GM21786 (cell line): Measurements from ENCODE around the gene PRODH2.
"Not testable (repeated sequence)": the region's sequence is repeated elsewhere in the genome, so short reads cannot be mapped to it uniquely, and the experiment has no call there.

Experiments used
- ATAC-seq: cut with Tn5 transposase; IDR thresholded peaks from one replicate; pipeline ENCODE4 v1.9.1; 2021; ENCODE audit not compliant: unreplicated experiment

The PRODH2 gene

DNA sequence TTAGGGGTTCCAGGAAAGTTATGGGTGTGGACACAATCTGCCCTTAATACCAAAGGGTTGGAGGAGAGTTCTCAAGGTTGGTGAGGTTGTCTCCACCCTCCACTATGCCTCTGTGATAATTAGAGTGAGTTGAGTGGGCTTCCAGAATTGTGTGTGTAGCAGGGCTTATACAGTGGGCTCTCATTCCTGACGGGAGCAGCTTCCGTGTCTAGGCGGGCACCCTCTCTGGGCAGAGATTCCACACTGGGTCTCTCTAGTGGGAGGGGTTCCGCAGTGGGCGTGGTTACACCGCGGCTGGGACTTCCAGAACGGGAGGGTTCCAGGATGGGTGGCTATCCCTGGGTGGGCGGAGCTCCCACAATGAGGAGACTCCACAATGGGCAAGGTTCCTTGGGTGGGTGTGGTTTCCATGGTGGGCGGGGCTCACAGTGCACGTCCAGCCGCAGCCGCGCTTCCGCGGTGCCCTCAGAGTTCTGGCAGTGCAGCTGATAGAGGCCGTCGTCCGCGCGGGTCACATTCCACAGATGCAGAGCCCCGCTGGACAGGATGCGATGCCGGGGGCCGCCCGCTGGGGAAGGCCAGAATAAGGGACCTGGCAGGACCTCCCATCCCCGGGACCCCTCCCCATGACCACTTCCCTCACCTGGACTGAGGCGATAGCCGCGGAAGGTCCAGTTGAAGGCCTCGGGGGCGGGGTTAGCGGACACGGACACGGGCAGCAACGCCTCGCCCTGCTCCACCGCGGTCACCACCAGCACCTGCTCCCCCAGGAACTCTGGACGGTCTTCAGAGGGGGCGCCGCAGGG lies 31.2 kb upstream of the PRODH2 start:
- ATAC-seq: no peak

DNA sequence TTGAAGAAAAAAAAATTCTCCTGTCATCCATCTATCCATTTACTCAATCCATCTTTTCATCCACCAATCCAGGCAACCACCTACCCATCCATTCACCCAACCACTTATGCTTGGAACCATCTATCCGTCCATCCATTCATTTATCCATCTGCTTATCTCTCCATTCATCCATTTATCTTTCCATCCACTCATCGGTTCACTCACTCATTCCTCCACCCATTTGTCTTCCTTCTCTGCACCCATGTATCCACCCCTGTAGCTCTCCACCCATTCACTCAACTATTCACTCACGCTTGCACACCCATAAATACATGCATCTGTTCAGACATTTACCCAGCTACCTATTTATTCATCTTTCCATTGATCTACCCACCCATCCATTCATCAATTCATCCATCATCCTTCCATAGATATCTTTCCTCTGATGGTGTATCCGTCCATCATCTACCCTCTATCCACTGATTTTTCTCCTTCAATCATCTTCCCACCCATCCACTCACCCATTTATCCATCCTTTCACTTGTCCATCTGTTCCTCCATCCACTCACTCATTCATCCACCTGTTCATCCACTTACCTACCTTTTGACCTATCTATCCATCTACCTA lies 30.1 kb upstream of the PRODH2 start:
- ATAC-seq: no peak

DNA sequence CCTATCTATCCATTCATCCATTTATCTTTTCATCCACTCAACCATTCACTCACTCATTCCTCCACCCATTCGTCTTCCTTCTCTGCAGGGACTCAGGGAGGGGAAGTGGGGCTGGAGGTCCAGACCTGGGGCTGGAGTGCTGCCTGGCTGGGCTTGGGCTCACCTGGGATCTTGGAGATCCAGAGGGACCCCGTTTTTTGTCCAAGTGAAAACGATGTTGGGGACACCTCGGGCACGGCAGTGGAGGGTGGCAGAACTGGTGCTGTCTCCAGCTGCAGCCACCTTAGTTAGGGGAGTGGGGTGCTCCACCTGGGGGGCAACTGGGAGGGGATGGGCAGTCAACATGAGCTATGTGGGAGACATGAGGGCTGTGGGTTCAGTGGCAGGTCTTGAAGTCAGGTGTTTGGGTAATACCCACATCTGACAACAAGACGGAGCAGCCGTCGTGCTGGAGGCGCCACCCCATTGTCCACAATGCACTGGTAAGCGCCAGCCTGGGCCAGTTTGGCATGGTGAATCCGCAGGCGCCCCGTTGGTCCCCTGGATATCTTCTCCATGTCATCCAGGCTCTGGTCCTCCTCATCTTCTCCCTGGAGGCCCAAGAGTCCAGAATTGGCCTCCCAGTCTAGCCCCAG lies 29.4 kb upstream of the PRODH2 start:
- no peak for ATAC-seq

DNA sequence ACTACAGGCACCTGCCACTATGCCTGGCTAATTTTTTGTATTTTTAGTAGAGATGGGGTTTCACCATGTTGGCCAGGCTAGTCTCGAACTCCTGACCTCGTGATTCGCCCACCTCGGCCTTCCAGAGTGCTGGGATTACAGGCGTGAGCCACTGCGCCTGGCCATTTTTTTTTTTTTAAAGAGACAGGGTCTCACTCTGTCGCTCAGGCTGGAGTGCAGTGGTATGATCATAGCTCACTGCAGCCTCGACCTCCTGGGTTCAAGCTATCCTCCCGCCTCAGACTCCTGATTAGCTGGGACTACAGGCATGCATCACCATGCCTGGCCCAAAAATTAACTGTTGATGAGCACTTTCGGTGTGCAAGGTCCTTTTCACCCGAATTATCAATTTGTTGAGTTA lies 23.5 kb upstream of the PRODH2 start:
- not testable (repeated sequence) for ATAC-seq

DNA sequence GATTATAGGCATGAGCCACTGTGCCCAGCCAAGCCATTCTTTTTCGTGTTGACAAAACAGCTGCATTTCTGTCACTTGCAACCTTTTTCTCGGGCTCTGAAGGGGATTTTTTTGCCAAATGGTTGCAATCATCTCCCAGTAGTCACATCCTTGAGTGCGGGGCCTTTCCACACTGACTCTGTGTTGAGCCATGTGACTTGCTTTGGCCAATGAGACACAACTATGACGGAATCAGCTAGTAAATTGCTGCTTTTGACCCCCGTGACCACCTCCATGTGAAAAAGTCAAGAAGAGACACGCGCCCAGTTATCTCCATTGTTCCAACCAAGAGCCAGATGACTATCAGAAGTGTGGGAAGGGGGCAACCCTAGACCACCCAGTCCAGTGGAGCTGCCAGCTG lies 21.3 kb upstream of the PRODH2 start:
- no peak for ATAC-seq

DNA sequence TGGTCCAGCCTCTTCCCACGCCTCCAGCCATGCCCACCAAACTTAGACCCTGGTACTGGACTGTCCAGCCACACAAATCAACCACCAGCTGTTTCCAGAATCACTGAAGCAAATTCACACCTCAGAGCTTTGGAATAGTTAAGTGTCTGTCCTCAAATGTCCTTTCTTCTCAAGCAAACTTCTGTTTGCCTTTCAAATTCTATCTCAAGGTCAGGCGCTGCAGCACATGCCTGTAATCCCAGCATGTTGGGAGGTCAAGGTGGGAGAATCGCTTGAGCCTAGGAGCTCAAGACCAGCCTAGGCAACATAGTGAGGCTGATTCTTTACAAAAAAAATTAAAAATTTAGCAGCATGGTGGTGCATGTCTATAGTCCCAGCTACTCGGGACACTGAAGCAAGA lies 19.4 kb upstream of the PRODH2 start:
- no peak for ATAC-seq

DNA sequence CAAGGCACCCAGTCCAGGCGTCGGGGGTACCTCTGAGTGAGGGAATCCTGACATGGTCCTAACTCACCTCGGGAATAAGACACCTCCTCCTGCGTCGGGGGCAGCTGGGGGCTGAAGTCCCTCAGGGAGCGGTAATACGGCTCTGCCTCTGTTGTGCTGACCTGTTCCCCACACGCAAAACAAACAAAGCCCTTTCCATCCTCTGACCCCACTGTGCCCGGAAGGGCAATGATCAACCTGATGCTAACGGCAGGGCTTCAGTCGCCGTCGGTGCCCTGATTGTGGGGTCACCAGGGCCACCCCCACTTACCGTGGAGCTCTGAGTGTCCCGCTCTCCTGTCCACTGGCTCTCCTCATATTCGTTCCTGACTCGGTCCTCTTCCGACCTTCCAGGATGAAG lies 18.3 kb upstream of the PRODH2 start:
- no peak for ATAC-seq

DNA sequence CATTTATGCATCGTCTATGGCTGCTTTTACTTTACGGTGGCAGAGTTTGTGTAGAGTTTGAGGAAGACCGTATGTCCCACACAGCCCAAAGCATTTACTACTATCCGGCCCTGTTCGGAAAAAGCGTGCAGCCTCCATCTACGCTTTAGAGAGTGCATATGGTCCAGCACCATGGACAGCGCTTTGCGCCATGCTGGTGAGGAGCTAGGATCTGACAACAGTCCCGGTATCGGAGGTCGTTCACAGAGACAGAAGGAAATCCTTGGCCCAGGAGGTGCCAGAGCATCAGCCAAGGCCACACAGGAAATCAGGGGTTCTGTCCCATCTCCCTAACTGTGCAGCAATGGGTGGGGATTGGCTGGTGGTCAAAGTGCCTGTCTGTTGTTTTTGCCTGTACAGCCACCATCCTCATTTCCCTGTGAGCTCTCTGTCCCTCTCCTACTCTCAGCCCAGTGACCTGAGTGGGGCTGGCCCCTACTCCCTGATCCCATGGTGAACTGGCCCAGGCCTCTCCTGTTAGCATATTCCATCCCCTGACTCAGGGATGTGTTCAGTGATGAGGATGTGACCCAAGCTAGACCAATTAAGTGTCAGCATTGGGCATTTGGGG lies 16.2 kb upstream of the PRODH2 start:
- ATAC-seq: no peak

DNA sequence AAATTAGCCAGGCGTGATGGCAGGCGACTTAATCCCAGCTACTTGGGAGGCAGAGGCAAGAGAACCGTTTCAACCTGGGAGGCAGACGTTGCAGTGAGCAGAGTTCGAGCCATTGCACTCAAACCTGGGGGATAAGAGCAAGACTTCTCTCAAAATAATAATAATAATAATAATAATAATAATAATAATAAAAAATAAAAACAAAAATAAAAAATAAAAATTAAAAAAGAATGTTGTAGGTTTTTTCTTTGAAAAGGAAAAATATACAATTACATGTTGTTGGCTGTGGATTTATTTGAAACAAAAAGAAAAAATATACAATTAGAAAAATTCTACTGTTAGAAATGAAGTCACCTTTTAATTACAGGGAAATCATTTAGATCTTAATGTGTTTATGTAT lies 11.5 kb upstream of the PRODH2 start:
- no peak for ATAC-seq

DNA sequence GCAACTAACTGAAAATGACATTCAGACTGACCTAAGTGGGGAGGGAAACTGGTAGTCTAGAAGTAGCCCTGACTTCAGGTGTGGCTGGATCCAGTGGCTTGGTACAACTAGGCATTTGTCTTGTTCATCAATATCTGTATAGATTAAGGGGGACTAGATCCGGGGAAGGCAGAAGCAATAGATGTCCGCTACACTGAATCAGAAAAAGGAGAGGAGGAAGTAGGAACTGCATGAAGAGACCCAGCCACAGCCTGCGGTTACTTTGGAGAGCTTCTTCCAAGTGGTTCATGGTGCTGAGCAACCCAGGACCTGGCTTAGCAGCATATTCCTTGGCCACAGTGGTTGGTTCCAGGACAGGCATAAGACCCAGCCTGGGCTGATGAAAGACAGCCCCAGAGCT lies 9.9 kb upstream of the PRODH2 start:
- ATAC-seq: no peak

DNA sequence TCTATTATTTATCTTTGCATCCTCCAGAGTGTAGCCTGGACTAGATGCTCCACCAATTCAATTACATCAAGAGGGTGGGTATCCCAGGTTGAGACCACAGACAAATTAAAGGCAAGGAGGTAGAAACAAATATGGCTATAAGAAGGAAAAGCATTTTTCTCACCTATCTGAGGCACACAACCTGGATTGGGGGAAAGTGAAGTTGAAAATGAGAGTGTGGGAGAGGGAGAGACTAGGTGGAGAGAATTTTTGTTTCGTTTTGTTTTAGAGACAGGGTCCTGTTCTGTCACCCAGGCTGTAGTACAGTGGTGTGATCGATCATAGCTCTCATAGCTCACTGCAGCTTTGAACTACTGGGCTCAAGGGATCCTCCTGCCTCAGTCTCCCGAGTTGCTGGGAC lies 5.8 kb upstream of the PRODH2 start:
- no peak for ATAC-seq

DNA sequence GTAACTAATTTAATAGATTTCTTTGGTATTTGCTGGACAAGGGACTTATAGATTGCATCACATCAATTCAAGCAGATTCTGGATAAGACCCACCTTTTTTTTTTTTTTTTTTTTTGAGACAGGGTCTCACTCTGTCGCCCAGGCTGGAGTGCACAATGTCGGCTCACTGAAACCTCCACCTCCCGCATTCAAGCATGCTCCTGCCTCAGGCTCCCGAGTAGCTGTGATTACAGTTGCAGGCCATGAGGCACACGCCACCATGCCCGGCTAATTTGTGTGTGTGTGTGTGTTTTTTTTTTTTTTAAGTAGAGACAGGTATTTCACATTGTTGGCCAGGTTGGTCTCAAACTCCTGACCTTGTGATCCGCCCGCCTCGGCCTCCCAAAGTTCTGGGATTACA lies 4.2 kb upstream of the PRODH2 start:
- no peak for ATAC-seq

DNA sequence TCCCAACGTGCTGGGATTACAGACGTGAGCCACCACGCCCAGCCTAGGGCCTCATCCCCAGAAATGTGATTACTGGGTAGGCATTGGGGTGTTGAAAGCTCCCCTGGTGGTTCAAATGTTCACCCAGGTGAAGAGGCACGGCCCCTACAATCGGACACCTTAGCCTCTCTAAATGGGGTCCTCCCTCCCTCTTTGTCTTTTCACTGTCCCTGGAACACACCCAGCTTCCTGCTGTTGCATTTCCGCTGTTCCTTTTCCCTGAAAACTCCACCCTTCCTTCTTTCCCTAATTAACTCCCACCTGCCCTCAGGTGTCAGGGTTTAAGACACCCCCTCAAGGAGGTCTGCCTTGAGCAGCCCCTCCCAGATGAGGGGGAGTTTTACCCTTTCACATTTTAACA lies 3.6 kb upstream of the PRODH2 start:
- no peak for ATAC-seq

DNA sequence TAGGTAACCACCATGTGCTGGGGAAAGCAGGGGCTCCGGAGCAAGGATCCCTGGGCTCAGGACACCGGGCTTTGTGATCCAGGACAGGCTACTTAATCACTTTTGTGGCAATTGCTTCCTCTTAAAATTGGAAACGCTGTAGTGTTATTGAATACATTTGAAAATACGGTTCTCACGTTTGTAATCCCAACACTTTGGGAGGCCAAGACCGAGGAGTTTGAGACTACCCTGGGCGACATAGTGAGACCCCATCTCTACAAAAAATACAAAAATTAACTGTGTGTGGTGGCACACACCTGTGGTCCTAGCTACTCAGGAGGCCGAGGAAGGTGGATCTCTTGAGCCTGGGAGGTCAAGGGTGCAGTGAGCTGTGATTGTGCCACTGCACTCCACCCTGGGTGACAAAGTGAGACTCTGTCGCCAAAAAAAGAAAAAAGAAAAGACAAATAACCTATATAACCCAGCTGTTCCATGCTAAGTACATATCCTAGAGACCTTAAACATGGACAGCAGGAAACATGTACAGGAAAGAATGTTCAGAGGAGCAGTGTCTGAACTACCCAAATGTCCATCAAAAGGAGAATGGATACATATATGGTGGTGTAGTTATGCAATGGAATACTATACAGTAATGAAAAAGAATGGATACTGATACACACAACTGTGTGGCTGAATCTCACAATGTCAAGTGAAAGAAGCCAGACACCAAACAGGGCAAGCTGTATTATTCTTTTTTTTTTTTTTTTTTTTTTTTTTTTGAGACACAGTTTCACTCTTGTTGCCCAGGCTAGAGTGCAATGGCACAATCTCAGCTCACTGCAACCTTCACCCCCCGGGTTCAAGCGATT lies 622 bp upstream of the PRODH2 start:
- ATAC-seq: no peak

DNA sequence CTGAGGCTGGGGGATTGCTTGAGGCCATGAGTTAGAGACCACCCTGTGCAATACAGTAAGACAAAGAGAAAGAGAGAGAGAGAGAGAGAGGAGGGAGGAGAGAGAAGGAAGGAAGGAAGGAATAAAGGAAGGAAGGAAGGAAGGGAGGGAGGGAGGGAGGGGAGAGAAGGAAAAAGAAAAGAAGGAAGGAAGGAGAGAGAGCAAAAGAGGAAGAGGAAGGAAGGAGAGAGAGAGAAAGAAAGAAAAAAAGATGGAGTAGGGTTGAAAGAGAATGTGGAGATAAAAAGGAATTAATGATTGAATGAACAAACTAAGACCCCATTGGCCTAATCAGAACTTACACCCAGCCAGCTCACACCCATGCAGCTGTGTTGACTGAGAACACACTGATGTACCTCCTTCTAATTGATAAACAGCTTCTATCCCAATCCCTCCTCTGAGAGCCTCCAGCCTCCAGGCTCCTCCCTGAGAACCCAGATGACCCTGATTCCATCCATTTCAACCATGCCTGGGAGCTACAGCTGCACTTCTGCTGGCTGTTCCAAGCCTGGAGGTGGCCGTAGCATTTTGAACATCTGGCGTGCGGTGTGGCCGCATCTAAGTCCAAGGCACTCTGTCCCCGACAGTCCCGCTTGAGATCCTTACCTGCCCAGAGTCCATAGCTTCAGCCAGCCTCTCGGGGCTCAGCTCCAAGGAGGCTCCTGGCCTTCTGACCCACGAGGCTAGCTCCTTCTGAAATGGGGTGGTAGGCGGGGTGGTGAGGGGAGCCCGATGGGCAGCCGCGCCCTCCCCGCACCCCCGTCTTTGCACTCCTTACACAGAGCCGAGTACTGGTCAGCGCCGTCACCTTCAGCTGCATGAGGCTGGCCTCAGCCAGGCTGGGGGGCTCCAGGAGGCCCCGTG lies 1.1 kb downstream of the PRODH2 start:
- ATAC-seq: no peak

DNA sequence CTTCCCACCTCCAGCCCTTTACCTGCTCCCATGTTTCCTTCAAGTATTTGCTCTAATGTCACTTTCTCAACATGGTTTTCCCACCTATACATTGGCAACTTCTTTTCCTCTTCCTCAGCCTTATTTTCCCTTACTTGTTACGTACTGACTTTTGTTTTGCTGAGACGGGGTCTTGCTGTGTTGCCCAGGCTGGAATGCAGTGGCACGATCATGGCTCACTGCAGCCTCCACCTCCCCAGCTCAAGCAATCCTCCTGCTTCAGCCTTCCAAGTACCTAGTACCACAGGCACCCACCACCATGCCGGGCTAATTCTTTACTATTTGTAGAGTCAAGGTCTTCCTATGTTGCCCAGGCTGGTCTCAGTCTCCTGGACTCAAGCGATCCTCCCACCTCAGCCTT lies 5.0 kb downstream of the PRODH2 start:
- no peak for ATAC-seq

DNA sequence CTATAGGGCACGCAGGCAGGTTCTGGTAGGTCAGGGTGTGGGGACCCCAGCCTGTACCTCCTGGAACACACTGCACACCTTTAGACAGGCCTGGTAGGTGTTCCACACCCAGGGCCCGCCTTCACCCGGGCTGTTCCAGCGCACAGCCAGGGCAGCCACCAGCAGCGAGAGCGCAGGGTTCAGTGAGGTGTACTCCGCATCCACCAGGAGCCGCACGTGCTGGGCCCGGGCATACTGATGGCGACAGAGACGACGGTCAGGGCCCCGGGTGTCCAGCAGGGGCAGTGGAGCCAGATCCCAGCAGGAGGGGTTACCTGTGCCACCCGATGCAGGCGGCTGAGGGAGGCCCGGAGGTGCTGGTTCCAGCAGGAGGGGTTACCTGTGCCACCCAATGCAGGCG lies 6.0 kb downstream of the PRODH2 start:
- no peak for ATAC-seq

DNA sequence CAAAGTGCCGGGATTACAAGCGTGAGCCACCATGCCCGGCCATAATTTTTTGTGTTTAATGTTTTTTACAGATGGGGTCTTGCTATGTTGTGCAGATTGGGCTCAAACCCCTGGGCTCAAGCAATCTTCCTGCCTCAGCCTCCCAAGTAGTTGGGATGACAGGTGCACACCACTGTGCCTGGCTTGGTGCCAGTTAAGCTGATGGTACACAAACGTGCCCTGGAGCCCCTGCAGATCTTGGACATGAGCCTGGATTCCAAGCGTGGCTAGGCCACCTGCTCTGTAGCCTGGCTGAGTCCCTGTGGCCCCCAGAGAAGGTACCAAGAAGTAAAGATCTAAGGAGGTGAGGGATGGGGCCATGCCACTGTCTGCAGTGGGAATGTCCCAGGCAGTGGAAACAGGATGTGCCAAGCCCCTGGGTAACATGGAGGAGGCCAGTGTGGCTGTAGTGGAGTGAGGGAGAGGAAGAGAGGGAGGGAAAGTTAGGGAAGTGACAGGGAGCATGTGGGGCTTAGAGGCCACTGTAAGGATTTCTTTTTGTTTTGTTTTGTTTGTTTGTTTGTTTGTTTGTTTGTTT lies 7.0 kb downstream of the PRODH2 start:
- no peak for ATAC-seq

DNA sequence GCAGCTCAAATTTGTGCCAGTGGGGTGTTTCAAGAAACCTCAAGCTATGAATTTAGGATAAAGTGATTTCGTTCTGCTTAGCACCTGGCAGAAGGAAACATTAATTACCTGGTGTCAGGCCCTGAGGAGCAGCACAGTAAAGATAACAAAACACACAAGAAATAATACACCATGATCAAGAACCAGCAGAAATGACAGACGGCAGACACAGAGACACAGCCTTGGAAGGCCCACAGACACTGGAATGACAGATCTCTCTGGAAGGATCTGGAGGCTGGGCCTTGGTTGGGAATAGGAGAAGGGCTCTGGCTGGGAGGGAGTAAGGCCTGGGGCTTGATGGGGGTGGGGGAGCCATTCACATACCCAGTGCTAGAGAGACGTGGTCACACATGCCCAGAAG lies 10.8 kb downstream of the PRODH2 start:
- ATAC-seq: no peak

DNA sequence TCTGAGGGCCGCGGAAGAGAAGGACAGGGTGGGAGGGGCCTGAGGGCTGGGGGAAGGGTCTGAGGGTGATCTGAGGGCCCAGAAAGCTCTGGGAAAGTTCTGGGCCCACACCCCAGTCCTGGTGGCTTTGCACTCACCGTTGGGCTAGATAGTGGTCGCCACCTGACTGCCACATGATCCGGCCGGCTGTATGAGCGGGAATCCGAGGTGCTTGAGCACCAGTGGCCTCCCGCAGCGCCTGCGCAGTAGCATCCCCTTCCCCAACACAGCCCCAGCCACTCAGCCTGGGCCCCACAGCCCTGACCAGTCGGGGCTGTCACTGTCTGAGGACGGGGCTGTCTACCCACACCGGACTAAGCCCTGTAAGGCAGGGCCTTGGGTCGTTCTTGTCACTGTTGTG lies 15.0 kb downstream of the PRODH2 start:
- no peak for ATAC-seq
